Fibroblast of skin of right biceps (primary cell): Measurements from ENCODE around the gene REEP5.
"Not testable (repeated sequence)": the region's sequence is repeated elsewhere in the genome, so short reads cannot be mapped to it uniquely, and the experiment has no call there.

Experiments used
- DNase-seq: peaks from one replicate; pipeline ENCODE4 v3.0.0-alpha.2; 2013

REEP5 gene

GRCh38 chr5:112931473-112931872 is 9.4 kb upstream of the REEP5 start:
- peak; percentile 75 for DNase-seq

DNA sequence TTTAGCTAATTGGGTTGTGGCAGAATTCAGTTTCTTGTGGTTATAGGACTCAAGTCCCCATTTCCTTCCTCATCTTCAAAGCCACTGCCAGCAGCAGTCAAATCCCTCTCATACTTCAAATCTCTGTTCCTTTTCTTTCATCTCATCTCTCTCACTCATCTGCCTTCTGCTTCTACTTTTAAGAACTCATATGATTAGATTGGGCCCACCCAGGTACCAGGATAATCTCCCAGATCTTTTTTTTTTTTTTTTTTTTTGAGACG is 8.0 kb upstream of the REEP5 start:
- no peak for DNase-seq

DNA sequence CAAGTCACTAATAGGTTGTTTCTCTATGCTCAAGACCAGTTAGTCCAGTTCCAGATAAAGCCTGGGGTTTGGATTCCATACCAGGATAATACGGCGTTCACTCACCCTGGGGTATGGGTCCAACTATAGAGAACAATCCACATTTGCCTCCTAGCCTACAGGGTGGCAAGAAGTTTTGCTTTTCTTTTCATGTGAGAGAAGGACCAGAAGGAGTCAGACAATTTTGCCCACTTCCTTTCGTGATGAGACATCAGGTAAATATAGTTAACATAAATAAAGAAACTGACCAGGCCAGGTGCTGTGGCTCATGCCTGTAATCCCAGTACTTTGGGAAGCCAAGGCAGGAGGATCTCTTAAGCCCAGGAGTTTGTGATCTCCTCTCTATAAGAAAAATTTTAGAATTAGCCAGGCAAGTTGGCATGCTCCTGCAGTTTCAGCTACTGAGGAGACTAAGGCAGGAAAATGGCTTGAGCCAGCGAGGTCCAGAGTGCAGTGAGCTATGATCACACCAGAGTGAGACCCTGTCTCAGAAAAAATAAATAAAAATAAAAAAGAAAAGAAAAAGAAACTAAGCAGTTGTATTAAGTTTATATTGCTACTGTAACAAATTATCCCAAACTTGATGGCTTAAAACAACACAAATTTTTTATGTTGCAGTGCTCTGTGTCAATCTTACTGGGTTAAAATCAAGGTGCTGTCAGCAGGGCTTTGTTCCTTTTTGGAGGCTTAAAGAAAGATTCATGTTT is 7.5 kb upstream of the REEP5 start:
- DNase-seq: no peak

DNA sequence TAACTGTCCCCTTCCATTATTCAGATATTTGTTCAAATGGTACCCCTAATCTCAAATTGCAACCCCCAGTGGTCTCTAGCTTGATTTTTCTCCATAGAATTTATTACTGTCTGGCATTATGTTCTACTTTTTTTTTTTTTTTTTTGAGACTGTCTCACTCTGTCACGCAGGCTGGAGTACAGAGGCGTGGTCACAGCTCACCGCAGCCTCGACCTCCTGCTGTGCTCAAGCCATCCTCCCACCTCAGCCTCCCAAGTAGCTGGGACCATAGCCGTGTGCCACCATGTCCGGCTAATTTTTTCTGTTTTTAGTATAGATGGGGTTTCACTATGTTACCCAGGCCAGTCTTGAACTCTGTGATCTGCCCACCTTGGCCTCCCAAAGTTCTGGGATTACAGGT is 2.0 kb upstream of the REEP5 start:
- DNase-seq: no peak

GRCh38 chr5:112923148-112923917 is 1.3 kb upstream of the REEP5 start:
- DNase-seq: no peak

DNA sequence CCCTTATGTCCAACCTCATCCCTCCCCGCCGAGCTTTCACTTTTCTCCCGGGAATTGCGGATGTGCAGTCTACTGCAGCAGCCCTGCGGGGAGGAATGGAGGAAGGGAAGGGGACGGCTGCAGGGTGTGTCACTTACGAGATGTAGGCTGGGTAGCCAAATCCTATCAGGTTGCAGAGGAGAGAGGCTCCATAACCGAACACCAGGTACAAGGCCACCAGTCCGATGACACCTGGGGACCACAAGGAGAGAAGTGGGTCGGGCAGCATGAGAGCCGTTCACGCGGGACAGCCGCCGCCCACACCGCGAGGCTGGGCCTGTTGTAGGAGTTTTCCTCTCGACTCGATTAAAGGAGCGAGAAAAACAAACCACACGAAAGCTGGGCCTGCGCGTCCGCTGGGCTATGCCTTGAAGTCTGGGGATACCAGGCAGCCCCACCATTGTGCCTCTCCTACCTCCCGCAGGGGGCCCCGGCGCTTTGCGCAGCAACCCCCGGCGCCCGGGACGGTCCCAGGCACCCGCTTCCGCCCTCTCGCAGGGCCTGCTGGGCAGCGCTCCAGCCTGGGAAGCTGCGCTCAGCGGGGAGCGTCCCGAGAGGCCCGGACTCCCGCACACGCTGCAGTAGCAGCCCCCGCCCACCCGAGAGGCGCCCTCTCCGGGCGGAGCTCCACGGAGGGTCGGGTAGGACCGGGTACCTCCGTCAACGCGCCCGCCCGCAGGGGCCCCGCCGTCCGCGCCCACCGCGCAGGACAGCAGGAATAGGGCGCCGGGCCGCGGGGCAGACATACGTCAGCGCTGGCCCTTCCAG is 798 bp downstream of the REEP5 start:
- peak; percentile 78 for DNase-seq

DNA sequence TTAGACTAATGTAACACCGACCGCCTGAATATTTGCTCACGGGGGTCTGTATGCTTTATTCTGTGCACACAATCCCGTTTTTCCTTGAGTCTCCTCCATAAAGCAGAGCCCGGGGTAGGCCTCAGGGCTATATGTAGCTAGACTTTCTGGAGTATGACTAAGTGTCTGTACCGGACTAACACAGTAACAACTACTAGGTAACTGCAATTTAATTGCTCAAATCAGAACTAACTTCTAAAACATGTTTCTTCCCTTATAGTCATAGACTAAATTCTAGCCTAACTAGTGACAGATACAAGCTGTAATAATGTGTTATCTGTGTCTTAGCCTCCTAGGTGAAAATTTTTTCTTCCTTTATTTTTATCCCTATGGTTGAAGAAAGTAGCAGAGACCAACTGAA is 2.1 kb downstream of the REEP5 start:
- no peak for DNase-seq

DNA sequence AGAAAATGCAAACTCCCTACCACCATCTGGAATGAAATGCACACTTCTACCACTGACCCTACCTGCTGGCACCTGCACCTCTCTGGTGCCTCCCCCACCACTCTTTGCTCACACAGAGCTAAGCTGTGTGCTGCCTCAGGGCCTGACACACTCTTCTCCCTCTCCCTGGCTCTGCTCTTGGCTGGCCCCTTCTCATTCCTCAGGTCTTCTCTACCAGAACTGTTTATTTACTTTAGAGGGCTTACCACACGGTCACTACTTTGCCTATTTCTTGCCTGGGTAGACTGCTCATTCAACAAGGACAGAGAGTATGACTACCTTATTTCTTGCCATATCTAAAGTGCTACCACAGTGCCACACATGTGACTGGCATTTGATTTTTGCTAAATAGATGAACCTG is 3.3 kb downstream of the REEP5 start:
- no peak for DNase-seq

GRCh38 chr5:112918136-112918535 is 3.9 kb downstream of the REEP5 start:
- no peak for DNase-seq

DNA sequence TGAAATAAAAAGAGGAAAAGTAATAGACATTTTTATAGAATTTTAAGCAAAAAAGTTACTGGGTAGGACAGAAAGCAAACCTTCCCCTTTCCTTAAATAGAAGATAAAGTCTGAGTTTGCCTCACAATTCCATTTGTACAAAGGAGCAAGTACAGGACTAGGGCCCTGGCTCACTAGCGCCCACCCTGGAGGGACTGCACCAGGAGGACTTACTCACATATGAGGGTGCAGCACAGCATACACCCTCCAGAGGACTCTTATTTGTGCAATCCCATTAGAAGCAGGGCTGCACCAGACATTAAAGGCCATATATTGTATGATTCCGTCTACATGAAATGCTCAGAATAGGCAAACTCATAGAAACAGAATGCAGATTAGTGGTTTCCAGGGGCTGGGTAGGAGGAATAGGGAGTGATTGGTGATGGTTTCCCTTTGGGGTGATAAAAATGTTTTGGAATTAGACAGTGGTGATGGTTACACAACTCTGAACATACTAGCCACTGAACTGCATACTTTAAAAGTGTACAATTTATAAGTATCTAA is 4.5 kb downstream of the REEP5 start:
- DNase-seq: peak; percentile 55

DNA sequence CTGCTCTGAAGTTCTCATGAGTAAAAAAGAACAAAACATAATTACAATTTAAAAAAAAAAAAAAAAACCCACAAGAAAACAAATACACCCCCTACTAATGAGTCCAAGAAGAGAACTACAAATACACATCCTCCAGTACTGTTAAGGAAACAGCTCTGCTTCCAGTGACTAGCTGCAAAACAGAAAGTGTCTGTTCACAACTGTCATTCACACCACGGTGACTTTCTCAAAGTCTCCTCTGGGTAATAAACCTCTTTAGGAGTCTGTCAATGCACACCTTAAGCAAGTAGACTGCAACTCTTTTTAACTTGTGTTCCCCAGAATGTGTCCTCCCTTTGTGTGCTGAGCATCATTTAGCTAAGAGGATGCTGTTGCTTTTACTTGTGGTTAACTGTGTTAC is 6.2 kb downstream of the REEP5 start:
- no peak for DNase-seq

DNA sequence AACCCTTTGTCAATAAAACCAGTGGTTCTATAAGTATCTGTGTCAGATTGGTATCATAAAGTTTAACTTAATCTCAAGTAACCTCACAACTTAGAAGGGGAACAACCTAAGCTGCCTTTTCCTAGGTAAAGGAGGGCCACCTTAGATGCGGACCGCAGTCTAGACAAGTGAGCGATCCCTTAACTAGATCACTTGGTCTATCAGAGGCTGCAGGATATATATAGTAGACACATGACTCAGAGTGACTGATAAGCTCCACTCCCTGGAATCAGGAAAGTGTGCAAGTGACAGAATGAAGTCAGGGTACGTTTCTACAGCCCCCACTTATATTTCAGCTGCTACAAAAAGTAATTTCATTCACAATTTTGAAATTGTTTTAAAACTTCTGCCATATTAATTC is 7.4 kb downstream of the REEP5 start:
- peak; percentile 23 for DNase-seq

DNA sequence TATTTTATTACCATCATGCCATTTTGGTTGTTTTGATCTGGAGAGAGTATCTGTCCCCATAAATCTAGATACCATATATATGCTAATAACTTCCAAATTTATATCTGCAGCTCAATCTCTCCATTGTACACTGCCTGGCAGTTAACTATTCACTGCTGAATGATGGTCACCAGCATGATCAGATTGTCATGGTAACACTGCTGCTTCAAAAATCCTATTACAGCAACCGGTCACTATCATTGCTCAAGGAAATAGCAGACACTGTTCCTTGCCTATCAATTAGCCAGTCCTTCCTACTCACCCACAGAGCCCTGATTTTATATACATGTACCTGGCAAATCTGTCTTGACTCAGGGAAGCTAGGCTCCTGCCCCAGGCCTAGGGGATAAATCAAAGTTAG is 11.5 kb downstream of the REEP5 start:
- DNase-seq: no peak

GRCh38 chr5:112908854-112909253 is 13.2 kb downstream of the REEP5 start:
- DNase-seq: no peak

GRCh38 chr5:112907166-112907631 is 14.8 kb downstream of the REEP5 start:
- no peak for DNase-seq

DNA sequence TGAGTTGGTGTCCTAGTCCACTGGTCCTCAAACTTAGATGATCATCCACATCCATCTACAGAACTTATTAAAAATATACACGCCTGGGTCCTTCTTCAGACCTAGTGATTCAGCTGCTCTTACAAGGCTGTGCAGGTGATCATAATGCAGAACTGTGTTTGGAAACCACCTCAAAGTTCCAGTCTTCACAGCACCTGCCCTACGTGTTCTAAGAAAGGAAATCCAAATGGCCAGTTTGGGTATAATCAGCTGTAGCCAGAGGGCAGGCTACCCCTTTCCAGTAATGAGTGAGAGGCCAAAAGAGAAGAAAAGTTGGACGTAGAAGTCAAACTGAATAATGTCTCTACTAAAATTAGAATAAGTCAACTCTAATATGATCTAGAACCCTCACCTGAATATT is 15.4 kb downstream of the REEP5 start:
- no peak for DNase-seq

DNA sequence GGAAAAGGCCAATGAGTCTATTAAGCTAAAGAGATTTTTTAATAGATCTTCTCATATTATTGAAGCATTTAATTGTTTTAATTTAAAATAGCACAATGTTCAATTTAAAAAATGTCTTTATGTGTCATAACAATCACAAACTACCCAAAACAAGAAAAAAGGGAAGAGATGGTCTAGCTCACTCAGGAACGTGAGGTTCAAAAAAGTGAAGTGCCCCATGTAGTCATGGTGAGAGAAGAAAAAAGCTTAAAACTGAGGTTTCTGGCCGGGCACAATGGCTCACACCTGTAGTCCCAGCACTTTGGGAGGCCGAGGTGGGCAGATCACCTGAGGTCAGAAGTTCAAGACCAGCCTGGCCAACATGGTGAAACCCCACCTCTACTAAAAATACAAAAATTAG is 17.0 kb downstream of the REEP5 start:
- DNase-seq: not testable (repeated sequence)

- DNase-seq: no peak
Measured at GRCh38 chr5:112902561-112902960, 19.5 kb downstream of the REEP5 start.

- DNase-seq: no peak
Measured at GRCh38 chr5:112895682-112896081, 26.3 kb downstream of the REEP5 start.

DNA sequence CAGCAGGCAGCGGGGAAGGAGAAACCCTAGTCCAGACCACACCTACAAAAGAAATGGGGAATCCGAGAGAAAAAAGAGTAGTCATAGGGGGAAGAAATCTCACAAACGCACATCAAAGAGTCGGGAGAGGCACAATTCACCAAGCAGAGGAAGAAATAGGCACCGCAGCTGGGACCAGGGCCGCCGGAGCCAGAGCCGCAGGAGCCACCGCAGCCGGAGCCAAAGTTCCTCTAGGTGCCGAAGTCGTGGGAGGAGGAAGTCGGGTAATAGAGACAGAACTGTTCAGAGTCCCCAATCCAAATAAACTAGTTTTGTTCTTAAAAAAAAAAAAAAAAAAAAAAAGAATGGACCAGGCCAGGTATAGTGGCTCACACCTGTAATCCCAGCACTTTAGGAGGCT is 29.3 kb downstream of the REEP5 start:
- no peak for DNase-seq

DNA sequence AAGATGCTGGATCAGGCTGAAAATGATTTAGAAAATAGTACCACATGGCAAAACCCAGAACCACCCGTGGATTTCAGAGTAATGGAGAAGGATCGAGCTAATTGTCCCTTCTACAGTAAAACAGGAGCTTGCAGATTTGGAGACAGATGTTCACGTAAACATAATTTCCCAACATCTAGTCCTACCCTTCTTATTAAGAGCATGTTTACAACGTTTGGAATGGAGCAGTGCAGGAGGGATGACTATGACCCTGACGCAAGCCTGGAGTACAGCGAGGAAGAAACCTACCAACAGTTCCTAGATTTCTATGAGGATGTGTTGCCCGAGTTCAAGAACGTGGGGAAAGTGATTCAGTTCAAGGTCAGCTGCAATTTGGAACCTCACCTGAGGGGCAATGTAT is 30.0 kb downstream of the REEP5 start:
- not testable (repeated sequence) for DNase-seq

GRCh38 chr5:112886975-112887374 is 35.1 kb downstream of the REEP5 start:
- DNase-seq: no peak

GRCh38 chr5:112885001-112885400 is 37.0 kb downstream of the REEP5 start:
- DNase-seq: no peak

GRCh38 chr5:112883192-112883591 is 38.8 kb downstream of the REEP5 start:
- no peak for DNase-seq
